Caco-2 (cell line): ENCODE data around the gene TEX22. TPM values are rescaled to one million over a fixed set of nuclear protein-coding genes. Genes with fewer than 3 reads are reported as not detected.

ENCODE experiments used
- BruUV-seq: library from RNA; stranded (reverse); fragments of 400-500 nt; replicated peaks from 2 replicates; lab custom pipeline; 2021; lab: Mats Ljungman, UMichigan
- CTCF ChIA-PET: fragments of 300-600 bp; sonication (Branson Sonifier 250); formaldehyde crosslinking; loops from one replicate; lab custom pipeline; 2022; ENCODE audit warnings: antibody characterized with exemption; lab: Charles Lee
- POLR2A ChIA-PET: fragments of 300-600 bp; sonication (Branson Sonifier 250); formaldehyde crosslinking; loops from one replicate; lab custom pipeline; 2022; ENCODE audit warnings: antibody characterized with exemption; lab: Charles Lee
- DNase-seq, 2 experiments: peaks; one replicate each; pipeline versions ENCODE4 v3.0.0 to v3.0.0-alpha.2; 2020 to 2022
- H3K27me3 ChIP-seq: replicated peaks from 2 replicates; pipeline ENCODE4 v1.6.0; 2011; ENCODE audit warnings: low read length; ENCODE audit not compliant: control insufficient read depth, insufficient read depth
- H3K36me3 ChIP-seq: 2 replicates; pipeline ENCODE4 v1.5.1; 2011; ENCODE audit warnings: low read length; ENCODE audit not compliant: control insufficient read depth, insufficient read depth
- H3K4me1 ChIP-seq: fragments of 250-450 bp; sonication (Bioruptor Pico); 2 replicates; pipeline ENCODE4 v1.5.1; 2020; ENCODE audit warnings: mild to moderate bottlenecking
- H3K4me3 ChIP-seq: 2 replicates; pipeline ENCODE4 v1.5.1; 2011; ENCODE audit warnings: low read depth, mild to moderate bottlenecking, control low read depth, low read length
- H3K9me3 ChIP-seq: fragments of 250-450 bp; sonication (Bioruptor Pico); 2 replicates; pipeline ENCODE4 v1.5.1; 2020; ENCODE audit warnings: mild to moderate bottlenecking, moderate library complexity
- H3K27ac Mint-ChIP-seq: one replicate; pipeline ENCODE4 v1.8.0; 2022; ENCODE audit warnings: mixed read lengths; ENCODE audit not compliant: unreplicated experiment
- H3K27me3 Mint-ChIP-seq: one replicate; pipeline ENCODE4 v1.8.0; 2022; ENCODE audit warnings: mixed read lengths; ENCODE audit not compliant: insufficient read depth, unreplicated experiment
- H3K36me3 Mint-ChIP-seq: one replicate; pipeline ENCODE4 v1.8.0; 2022; ENCODE audit warnings: mild to moderate bottlenecking, mixed read lengths; ENCODE audit not compliant: insufficient read depth, unreplicated experiment
- H3K4me1 Mint-ChIP-seq: one replicate; pipeline ENCODE4 v1.8.0; 2022; ENCODE audit warnings: low read depth, mixed read lengths; ENCODE audit not compliant: unreplicated experiment
- H3K4me3 Mint-ChIP-seq: one replicate; pipeline ENCODE4 v1.8.0; 2022; ENCODE audit warnings: mild to moderate bottlenecking, moderate library complexity, mixed read lengths; ENCODE audit not compliant: unreplicated experiment
- H3K9me3 Mint-ChIP-seq: one replicate; pipeline ENCODE4 v1.8.0; 2022; ENCODE audit warnings: mixed read lengths; ENCODE audit not compliant: unreplicated experiment
- CTCF ChIP-seq, 2 experiments: fragments of 200-600 bp in 1 of 2; IDR thresholded peaks; 1 replicate in 1 of 2; 2 replicates in 1 of 2; pipeline versions ENCODE4 v1.5.1 to v1.8.0; 2011 to 2022; ENCODE audit warnings: antibody characterized with exemption in 1 of 2, control low read depth in 1 of 2, inconsistent platforms in 1 of 2, low read depth in 1 of 2, low read length in 1 of 2, mild to moderate bottlenecking in 1 of 2, moderate library complexity in 1 of 2; ENCODE audit not compliant: insufficient read depth in 1 of 2, severe bottlenecking in 1 of 2, unreplicated experiment in 1 of 2
- intact Hi-C: fragments of 100-400 bp; cut with micrococcal nuclease; formaldehyde crosslinking; loops from one replicate; pipeline ENCODE4 v1.10.0; 2022; ENCODE audit not compliant: unreplicated experiment
- total RNA-seq: library from RNA; stranded (reverse); gene quantifications from 2 replicates; pipeline ENCODE4 v1.2.3, GENCODE V29; 2022

The TEX22 gene
- total RNA-seq, 1 experiment from 2014 or later, result 0.86 TPM

- Histone ChIP-seq H3K4me3 (no peak overlapping the region), H3K9me3 (no peaks in the 10 kb centered on the region), H3K27me3 (no peaks in the 10 kb centered on the region), H3K4me1 (no peaks in the 10 kb centered on the region), H3K36me3 (no peaks in the 10 kb centered on the region)
- H3K27ac Mint-ChIP-seq, result no peak overlapping the region
- TF ChIP-seq CTCF (IDR thresholded peaks at IDR 0.05; ENCODE audit: insufficient read depth in 1 of 2, low read depth in 1 of 2, low read length in 1 of 2, severe bottlenecking in 1 of 2, unreplicated experiment in 1 of 2), result no peak
- intact Hi-C loops, result no loop called here
- ChIA-PET POLR2A (no interaction called here), CTCF (no interaction called here)
- no peaks in the 10 kb centered on the region for H3K9me3 Mint-ChIP-seq
- no TSS peak for BruUV-seq
- peaks cover 6% of the 10 kb centered on the region for H3K36me3 Mint-ChIP-seq
- H3K4me3 Mint-ChIP-seq, result no peak overlapping the region
- no peak for DNase-seq
- no peaks in the 10 kb centered on the region for H3K27me3 Mint-ChIP-seq
- no peaks in the 10 kb centered on the region for H3K4me1 Mint-ChIP-seq
Measured at GRCh38 chr14:105349992-105350391, 48.3 kb upstream of the TEX22 start.

GRCh38 chr14:105350450-105351244, 47.7 kb upstream of the TEX22 start:
- POLR2A ChIA-PET, result no interaction called here

GRCh38 chr14:105351410-105351809, 46.9 kb upstream of the TEX22 start:
- no peak overlapping the region for H3K27ac Mint-ChIP-seq
- H3K4me3 ChIP-seq, result no peak overlapping the region
- no peaks in the 10 kb centered on the region for H3K9me3 ChIP-seq
- intact Hi-C loops, result no loop called here
- no peak for DNase-seq
- no peaks in the 10 kb centered on the region for H3K27me3 Mint-ChIP-seq
- ChIA-PET CTCF (interaction anchor here (1.1 to 1.9 kb wide), 8 partner anchors 17 to 305 kb away, joined by 3 to 13 read pairs (median 6); partner anchors contain the start of genes BRF1 and PACS2), POLR2A (no interaction called here)
- no peaks in the 10 kb centered on the region for H3K36me3 ChIP-seq
- H3K36me3 Mint-ChIP-seq, result peaks cover 10% of the 10 kb centered on the region
- TF ChIP-seq CTCF (IDR thresholded peaks at IDR 0.05; ENCODE audit: insufficient read depth in 1 of 2, low read depth in 1 of 2, low read length in 1 of 2, severe bottlenecking in 1 of 2, unreplicated experiment in 1 of 2), result no peak
- no peaks in the 10 kb centered on the region for H3K9me3 Mint-ChIP-seq
- no peak overlapping the region for H3K4me3 Mint-ChIP-seq
- no peaks in the 10 kb centered on the region for H3K4me1 Mint-ChIP-seq
- BruUV-seq, result no TSS peak
- H3K27me3 ChIP-seq, result no peaks in the 10 kb centered on the region
- no peaks in the 10 kb centered on the region for H3K4me1 ChIP-seq

More at GRCh38 chr14:105350450-105351244, 47.7 kb upstream of the TEX22 start:
- Mint-ChIP-seq H3K27me3 (no peaks in the 10 kb centered on the region), H3K36me3 (peaks cover 10% of the 10 kb centered on the region), H3K27ac (no peak overlapping the region), H3K9me3 (no peaks in the 10 kb centered on the region), H3K4me3 (no peak overlapping the region), H3K4me1 (no peaks in the 10 kb centered on the region)
- Histone ChIP-seq H3K36me3 (no peaks in the 10 kb centered on the region), H3K4me3 (no peak overlapping the region), H3K9me3 (no peaks in the 10 kb centered on the region), H3K4me1 (no peaks in the 10 kb centered on the region), H3K27me3 (no peaks in the 10 kb centered on the region)
- no TSS peak for BruUV-seq
- intact Hi-C loops, result no loop called here
- TF ChIP-seq CTCF (IDR thresholded peaks at IDR 0.05; ENCODE audit: insufficient read depth in 1 of 2, low read depth in 1 of 2, low read length in 1 of 2, severe bottlenecking in 1 of 2, unreplicated experiment in 1 of 2), result no peak
- CTCF ChIA-PET, result interaction anchor here (1.9 kb wide), 1 partner anchor 37 kb away, joined by 5 read pairs; the partner anchor contains the start of gene PACS2
- peak in 1 of 2 experiments; percentile 28 for DNase-seq
